GM23338 (cell line): ENCODE measurements around the gene FAM241A. TPM values are rescaled to one million over a fixed set of nuclear protein-coding genes. Genes with fewer than 3 reads are reported as not detected.
A peak's percentile ranks its signal among the peaks of the same experiment; 100 is the strongest.

Experiments
- ATAC-seq: fragments of 200-7000 bp; cut with Tn5 transposase; 3 replicates; pipeline ENCODE4 v1.9.1; 2020
- DNase-seq: peaks from one replicate; pipeline ENCODE4 v3.0.0-alpha.2; 2015; ENCODE audit warnings: low spot score
- H2AFZ ChIP-seq: fragments of 200-600 bp; sonication (generic); 2 replicates; pipeline ENCODE4 v1.8.0; 2016; ENCODE audit warnings: antibody characterized with exemption, mild to moderate bottlenecking, moderate library complexity
- H3F3A ChIP-seq: fragments of 200-600 bp; sonication (generic); replicated peaks from 2 replicates; pipeline ENCODE4 v1.8.0; 2017; ENCODE audit warnings: antibody characterized with exemption, mixed run types, low read depth
- H3K27ac ChIP-seq: fragments of 200-600 bp; sonication (generic); 2 replicates; pipeline ENCODE4 v1.6.1; 2016; ENCODE audit warnings: low read depth
- H3K27me3 ChIP-seq: fragments of 200-600 bp; sonication (generic); 2 replicates; pipeline ENCODE4 v1.8.0; 2016; ENCODE audit warnings: mild to moderate bottlenecking, mixed run types, moderate library complexity; ENCODE audit not compliant: insufficient read depth
- H3K36me3 ChIP-seq: fragments of 200-600 bp; sonication (generic); 2 replicates; pipeline ENCODE4 v1.8.0; 2016; ENCODE audit warnings: mild to moderate bottlenecking; ENCODE audit not compliant: insufficient read depth
- H3K4me1 ChIP-seq: fragments of 200-600 bp; sonication (generic); 2 replicates; pipeline ENCODE4 v1.8.0; 2016; ENCODE audit warnings: mild to moderate bottlenecking, moderate library complexity; ENCODE audit not compliant: insufficient read depth
- H3K4me2 ChIP-seq: fragments of 200-600 bp; sonication (generic); 2 replicates; pipeline ENCODE4 v1.7.1; 2017; ENCODE audit warnings: mixed run types
- H3K4me3 ChIP-seq: fragments of 200-600 bp; sonication (generic); 2 replicates; pipeline ENCODE4 v1.6.1; 2016; ENCODE audit warnings: mixed run types
- H3K79me2 ChIP-seq: fragments of 200-600 bp; sonication (generic); replicated peaks from 2 replicates; pipeline ENCODE4 v1.8.0; 2017; ENCODE audit warnings: mild to moderate bottlenecking; ENCODE audit not compliant: insufficient read depth
- H3K9me2 ChIP-seq: fragments of 200-600 bp; sonication (generic); 2 replicates; pipeline ENCODE4 v1.8.0; 2017; ENCODE audit not compliant: insufficient read depth
- H4K20me1 ChIP-seq: fragments of 200-600 bp; sonication (generic); replicated peaks from 2 replicates; pipeline ENCODE4 v1.8.0; 2017; ENCODE audit warnings: mild to moderate bottlenecking; ENCODE audit not compliant: insufficient read depth
- H3K27ac Mint-ChIP-seq: 2 replicates; pipeline ENCODE4 v1.8.0; 2020; ENCODE audit warnings: inconsistent platforms, mild to moderate bottlenecking, moderate library complexity, mixed read lengths
- H3K27me3 Mint-ChIP-seq: 3 replicates; pipeline ENCODE4 v1.8.0; 2022; ENCODE audit warnings: low read depth, mild to moderate bottlenecking, moderate library complexity, mixed read lengths, inconsistent platforms; ENCODE audit not compliant: insufficient read depth, poor library complexity
- H3K36me3 Mint-ChIP-seq: 3 replicates; pipeline ENCODE4 v1.8.0; 2021; ENCODE audit warnings: low read depth, mild to moderate bottlenecking, inconsistent platforms, moderate library complexity, mixed read lengths
- H3K4me1 Mint-ChIP-seq: 3 replicates; pipeline ENCODE4 v1.8.0; 2020; ENCODE audit warnings: mild to moderate bottlenecking, inconsistent platforms, mixed read lengths
- H3K4me3 Mint-ChIP-seq: 3 replicates; pipeline ENCODE4 v1.8.0; 2021; ENCODE audit warnings: moderate library complexity, mild to moderate bottlenecking, inconsistent platforms, mixed read lengths
- H3K9me3 Mint-ChIP-seq: 3 replicates; pipeline ENCODE4 v1.8.0; 2020; ENCODE audit warnings: moderate library complexity, mild to moderate bottlenecking, inconsistent platforms, mixed read lengths
- ETS1 ChIP-seq: IDR thresholded peaks from 2 replicates; pipeline ENCODE4 v1.6.1; 2016; ENCODE audit warnings: antibody characterized with exemption
- polyA plus RNA-seq: library from polyadenylated mRNA; unstranded; fragments of >200 nt; fragmentation: Nextera tagmentation; extraction: Ambion mirVana; gene quantifications from 2 replicates; pipeline ENCODE4 v1.2.1, GENCODE V29; 2016
- total RNA-seq: library from RNA; depleted of rRNA; stranded (reverse); fragments of >200 nt; shearing (Covaris generic); gene quantifications from 2 replicates; pipeline ENCODE4 v1.2.3, GENCODE V29; 2014
- TF ChIP-seq, protein P1 (sequence below): fragments of 250-450 bp; sonication (Bioruptor Pico); IDR thresholded peaks from 2 replicates; pipeline ENCODE4 v1.5.0; 2020; ENCODE audit warnings: mild to moderate bottlenecking, moderate library complexity

Gene FAM241A
- total and polyA plus RNA-seq, 2 experiments from 2014 or later, result 0.58 to 0.63 TPM

DNA sequence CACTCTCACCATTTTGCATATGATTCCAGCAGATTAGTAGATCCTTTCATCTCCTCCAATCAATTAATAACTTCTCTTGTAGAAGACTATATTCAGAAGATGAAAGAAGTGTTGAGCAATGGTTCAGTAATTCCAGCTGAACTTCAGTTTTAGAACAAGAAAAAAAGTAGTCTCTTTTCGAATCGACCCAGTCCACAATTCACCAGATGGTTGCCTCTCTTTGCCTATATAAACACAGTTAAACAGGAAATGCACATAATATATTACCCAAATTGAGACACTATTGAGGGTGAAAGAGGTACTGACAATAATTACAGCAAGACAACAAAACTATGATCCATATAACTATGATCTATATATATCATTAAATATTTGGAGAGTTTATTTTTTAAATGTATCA is 16.8 kb upstream of the FAM241A start (continued):
- TF ChIP-seq, protein P1, sequence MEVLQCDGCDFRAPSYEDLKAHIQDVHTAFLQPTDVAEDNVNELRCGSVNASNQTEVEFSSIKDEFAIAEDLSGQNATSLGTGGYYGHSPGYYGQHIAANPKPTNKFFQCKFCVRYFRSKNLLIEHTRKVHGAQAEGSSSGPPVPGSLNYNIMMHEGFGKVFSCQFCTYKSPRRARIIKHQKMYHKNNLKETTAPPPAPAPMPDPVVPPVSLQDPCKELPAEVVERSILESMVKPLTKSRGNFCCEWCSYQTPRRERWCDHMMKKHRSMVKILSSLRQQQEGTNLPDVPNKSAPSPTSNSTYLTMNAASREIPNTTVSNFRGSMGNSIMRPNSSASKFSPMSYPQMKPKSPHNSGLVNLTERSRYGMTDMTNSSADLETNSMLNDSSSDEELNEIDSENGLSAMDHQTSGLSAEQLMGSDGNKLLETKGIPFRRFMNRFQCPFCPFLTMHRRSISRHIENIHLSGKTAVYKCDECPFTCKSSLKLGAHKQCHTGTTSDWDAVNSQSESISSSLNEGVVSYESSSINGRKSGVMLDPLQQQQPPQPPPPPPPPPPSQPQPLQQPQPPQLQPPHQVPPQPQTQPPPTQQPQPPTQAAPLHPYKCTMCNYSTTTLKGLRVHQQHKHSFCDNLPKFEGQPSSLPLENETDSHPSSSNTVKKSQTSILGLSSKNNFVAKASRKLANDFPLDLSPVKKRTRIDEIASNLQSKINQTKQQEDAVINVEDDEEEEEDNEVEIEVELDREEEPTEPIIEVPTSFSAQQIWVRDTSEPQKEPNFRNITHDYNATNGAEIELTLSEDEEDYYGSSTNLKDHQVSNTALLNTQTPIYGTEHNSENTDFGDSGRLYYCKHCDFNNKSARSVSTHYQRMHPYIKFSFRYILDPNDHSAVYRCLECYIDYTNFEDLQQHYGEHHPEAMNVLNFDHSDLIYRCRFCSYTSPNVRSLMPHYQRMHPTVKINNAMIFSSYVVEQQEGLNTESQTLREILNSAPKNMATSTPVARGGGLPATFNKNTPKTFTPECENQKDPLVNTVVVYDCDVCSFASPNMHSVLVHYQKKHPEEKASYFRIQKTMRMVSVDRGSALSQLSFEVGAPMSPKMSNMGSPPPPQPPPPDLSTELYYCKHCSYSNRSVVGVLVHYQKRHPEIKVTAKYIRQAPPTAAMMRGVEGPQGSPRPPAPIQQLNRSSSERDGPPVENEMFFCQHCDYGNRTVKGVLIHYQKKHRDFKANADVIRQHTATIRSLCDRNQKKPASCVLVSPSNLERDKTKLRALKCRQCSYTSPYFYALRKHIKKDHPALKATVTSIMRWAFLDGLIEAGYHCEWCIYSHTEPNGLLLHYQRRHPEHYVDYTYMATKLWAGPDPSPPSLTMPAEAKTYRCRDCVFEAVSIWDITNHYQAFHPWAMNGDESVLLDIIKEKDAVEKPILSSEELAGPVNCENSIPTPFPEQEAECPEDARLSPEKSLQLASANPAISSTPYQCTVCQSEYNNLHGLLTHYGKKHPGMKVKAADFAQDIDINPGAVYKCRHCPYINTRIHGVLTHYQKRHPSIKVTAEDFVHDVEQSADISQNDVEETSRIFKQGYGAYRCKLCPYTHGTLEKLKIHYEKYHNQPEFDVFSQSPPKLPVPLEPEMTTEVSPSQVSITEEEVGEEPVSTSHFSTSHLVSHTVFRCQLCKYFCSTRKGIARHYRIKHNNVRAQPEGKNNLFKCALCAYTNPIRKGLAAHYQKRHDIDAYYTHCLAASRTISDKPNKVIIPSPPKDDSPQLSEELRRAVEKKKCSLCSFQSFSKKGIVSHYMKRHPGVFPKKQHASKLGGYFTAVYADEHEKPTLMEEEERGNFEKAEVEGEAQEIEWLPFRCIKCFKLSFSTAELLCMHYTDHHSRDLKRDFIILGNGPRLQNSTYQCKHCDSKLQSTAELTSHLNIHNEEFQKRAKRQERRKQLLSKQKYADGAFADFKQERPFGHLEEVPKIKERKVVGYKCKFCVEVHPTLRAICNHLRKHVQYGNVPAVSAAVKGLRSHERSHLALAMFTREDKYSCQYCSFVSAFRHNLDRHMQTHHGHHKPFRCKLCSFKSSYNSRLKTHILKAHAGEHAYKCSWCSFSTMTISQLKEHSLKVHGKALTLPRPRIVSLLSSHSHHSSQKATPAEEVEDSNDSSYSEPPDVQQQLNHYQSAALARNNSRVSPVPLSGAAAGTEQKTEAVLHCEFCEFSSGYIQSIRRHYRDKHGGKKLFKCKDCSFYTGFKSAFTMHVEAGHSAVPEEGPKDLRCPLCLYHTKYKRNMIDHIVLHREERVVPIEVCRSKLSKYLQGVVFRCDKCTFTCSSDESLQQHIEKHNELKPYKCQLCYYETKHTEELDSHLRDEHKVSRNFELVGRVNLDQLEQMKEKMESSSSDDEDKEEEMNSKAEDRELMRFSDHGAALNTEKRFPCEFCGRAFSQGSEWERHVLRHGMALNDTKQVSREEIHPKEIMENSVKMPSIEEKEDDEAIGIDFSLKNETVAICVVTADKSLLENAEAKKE (CRISPR knock-in tag), result no peak

DNA sequence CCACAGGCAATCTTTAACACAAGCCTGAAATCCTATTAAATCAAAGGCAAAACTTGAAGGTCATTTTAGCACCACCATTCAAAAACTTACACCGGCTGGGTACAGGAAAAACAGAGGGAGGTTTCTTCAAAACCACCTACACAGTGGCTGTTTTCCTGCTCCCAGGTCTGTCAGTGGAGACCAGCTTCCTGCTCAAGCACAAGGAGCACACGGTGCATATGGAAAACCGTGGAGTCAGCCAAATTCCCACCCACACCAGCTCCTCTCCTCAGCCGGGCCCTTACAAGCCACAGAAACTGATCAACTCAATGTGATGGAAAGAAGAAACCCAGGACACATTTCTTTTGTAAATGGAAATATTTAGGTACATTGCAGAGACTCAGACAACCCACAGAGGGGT is 14.3 kb upstream of the FAM241A start:
- no peaks in the 10 kb centered on the region for H4K20me1 ChIP-seq
- peak overlapping the region; percentile 45 for H3K4me3 Mint-ChIP-seq
- peak overlapping the region; percentile 75 for H2AFZ ChIP-seq
- peaks cover 40% of the 10 kb centered on the region for H3K4me1 Mint-ChIP-seq
- peak overlapping the region; percentile 20; the same call in 1 of the 2 replicates for H3K4me2 ChIP-seq
- ATAC-seq (peak; percentile 97), DNase-seq (peak; percentile 50)
- H3K27me3 Mint-ChIP-seq, result peaks cover 6% of the 10 kb centered on the region
- TF ChIP-seq, protein P1 (CRISPR knock-in tag), result 0 out of 2 replicates have a peak, but pooled peaks have one; percentile 7
- TF ChIP-seq ETS1, result no peak
- H3K9me2 ChIP-seq, result no peaks in the 10 kb centered on the region
- H3K36me3 ChIP-seq, result no peaks in the 10 kb centered on the region
- no peak overlapping the region for H3K4me3 ChIP-seq
- H3K79me2 ChIP-seq, result no peaks in the 10 kb centered on the region
- H3K36me3 Mint-ChIP-seq, result no peaks in the 10 kb centered on the region
- peak overlapping the region; percentile 86 for H3K27ac Mint-ChIP-seq
- H3K27ac ChIP-seq, result peak overlapping the region; percentile 39; the same call in 1 of the 2 replicates
- H3K9me3 Mint-ChIP-seq, result no peaks in the 10 kb centered on the region
- no peaks in the 10 kb centered on the region for H3F3A ChIP-seq
- peaks cover 42% of the 10 kb centered on the region for H3K4me1 ChIP-seq
- H3K27me3 ChIP-seq, result no peaks in the 10 kb centered on the region
